ENCODE results near the gene TUBGCP2. TPM values are rescaled to one million over a fixed set of nuclear protein-coding genes. Genes with fewer than 3 reads are reported as not detected.

TUBGCP2 gene
- total RNA-seq, 4 donors from 2014 or later: 37.5 to 68.3 (median 47.6) TPM

DNA sequence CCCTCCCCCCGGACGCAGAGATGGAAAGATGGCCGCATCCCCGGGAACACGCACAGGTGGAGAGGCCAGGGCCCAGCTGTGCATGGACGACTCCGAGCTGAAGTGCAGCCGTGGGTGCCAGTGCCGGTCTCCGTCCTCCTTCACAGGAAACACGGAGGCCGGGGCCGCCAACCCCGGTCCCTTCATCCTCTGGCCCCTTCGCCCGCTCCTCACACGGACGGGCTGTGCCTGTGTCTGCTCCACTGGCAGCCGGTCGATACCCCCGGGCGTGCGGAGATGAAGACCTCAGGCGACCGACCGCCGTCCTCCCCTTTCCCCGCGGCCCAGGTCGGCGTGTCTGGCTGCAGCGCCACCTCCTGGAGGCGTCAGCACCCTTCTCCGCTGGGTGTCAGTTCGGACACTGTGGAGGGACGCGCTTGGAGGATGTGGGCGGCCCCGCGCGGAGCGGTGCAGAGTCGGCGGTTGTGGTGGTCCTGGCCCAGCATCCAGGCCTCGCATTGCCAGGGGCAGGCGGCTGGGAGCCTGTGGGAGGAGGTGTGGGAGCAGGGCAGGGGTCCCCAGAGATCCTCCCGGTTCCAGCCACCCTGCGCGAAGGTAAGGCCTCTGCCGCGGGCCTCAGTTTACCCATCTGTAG is 9.9 kb upstream of the TUBGCP2 start:
- no peaks in the 10 kb centered on the region for H3K36me3 ChIP-seq
- DNase-seq: peak; percentile 76
- TF ChIP-seq POLR2A (IDR thresholded peaks at IDR 0.05) (no peak), EP300 (IDR thresholded peaks at IDR 0.05; ENCODE audit: low read depth) (no peak), POLR2AphosphoS5 (IDR thresholded peaks at IDR 0.05) (no peak)
- TF ChIP-seq, protein P1, sequence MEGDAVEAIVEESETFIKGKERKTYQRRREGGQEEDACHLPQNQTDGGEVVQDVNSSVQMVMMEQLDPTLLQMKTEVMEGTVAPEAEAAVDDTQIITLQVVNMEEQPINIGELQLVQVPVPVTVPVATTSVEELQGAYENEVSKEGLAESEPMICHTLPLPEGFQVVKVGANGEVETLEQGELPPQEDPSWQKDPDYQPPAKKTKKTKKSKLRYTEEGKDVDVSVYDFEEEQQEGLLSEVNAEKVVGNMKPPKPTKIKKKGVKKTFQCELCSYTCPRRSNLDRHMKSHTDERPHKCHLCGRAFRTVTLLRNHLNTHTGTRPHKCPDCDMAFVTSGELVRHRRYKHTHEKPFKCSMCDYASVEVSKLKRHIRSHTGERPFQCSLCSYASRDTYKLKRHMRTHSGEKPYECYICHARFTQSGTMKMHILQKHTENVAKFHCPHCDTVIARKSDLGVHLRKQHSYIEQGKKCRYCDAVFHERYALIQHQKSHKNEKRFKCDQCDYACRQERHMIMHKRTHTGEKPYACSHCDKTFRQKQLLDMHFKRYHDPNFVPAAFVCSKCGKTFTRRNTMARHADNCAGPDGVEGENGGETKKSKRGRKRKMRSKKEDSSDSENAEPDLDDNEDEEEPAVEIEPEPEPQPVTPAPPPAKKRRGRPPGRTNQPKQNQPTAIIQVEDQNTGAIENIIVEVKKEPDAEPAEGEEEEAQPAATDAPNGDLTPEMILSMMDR (IDR thresholded peaks at IDR 0.05): peak; percentile 68 to 79 (median 76)
- intact Hi-C loops (cut with DNase I; ENCODE audit: low total_unique reads) (no loop called here), in situ Hi-C loops (cut with MboI; ENCODE audit: low pct_ligation_motif_present in 1 of 4, low pct_unique_long_range_greater_than_20kb in 1 of 4, low sequenced_read_pairs in 3 of 4) (loop anchor here in 2 of 4 donors (10.0 kb wide), 2 partner anchors 54 to 66 kb away; no protein-coding TSS in a partner anchor)
- H3K27me3 ChIP-seq: peaks cover 7% of the 10 kb centered on the region
- 11% methylated on average over 23 of the region's 51 CpGs; no CpG with 5 or more reads in 1 of the 2 donors for WGBS, 2 donors (ENCODE audit: low coverage in 1 of 2)
- peak overlapping the region in 3 of 4 donors; percentile 12 to 44 (median 25) for H3K4me3 ChIP-seq
- H3K4me1 ChIP-seq: peaks cover 0 to 7% (median 6%) of the 10 kb centered on the region in 4 donors
- H3K27ac ChIP-seq: no peak overlapping the region
- H3K9me3 ChIP-seq: no peaks in the 10 kb centered on the region

DNA sequence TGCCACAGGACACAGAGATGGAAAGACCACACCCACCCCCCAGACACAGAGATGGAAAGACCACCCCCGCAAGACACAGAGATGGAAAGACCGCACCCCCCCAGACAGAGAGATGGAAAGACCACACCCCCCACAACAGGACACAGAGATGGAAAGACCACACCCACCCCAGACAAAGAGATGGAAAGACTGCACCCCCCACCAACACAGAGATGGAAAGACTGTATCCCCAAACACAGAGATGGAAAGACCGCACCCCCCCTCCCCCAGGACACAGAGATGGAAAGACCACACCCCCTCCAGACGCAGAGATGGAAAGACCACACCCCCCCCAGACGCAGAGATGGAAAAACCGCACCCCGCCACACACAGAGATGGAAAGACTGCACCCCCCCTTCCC is 8.1 kb upstream of the TUBGCP2 start:
- peaks cover 0 to 7% (median 6%) of the 10 kb centered on the region in 4 donors for H3K4me1 ChIP-seq
- TF ChIP-seq POLR2AphosphoS5 (IDR thresholded peaks at IDR 0.05) (no peak), EP300 (IDR thresholded peaks at IDR 0.05; ENCODE audit: low read depth) (no peak), POLR2A (IDR thresholded peaks at IDR 0.05) (no peak)
- TF ChIP-seq, protein P1 (IDR thresholded peaks at IDR 0.05): no peak
- peaks cover 0 to 7% (median 0%) of the 10 kb centered on the region in 4 donors for H3K36me3 ChIP-seq
- no peak overlapping the region for H3K27ac ChIP-seq
- intact Hi-C loops (cut with DNase I; ENCODE audit: low total_unique reads) (no loop called here), in situ Hi-C loops (cut with MboI; ENCODE audit: low pct_ligation_motif_present in 1 of 4, low pct_unique_long_range_greater_than_20kb in 1 of 4, low sequenced_read_pairs in 3 of 4) (loop anchor here in 2 of 4 donors (10.0 kb wide), 2 partner anchors 52 to 68 kb away; no protein-coding TSS in a partner anchor)
- WGBS, 2 donors (ENCODE audit: low coverage in 1 of 2): 87% methylated on average over 7 of the region's 7 CpGs; no CpG with 5 or more reads in 1 of the 2 donors
- H3K9me3 ChIP-seq: no peaks in the 10 kb centered on the region
- DNase-seq: no peak
- peaks cover 7% of the 10 kb centered on the region for H3K27me3 ChIP-seq
- H3K4me3 ChIP-seq: no peak overlapping the region

DNA sequence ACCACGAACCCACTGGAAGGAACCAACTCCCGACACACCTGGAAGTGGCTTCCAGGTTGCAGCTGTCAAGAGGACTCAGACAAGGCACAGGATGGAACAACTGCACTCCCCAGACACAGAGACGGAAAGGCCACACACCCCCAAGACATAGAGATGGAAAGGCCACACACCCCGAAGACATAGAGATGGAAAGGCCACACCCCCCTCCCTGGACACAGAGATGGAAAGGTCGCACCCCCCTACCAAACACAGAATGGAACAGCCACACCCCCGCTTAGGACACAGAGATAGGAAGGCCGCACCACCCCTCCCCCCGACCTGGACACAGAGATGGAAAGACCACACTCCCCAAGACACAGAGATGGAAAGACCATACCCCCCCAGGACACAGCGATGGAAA is 7.6 kb upstream of the TUBGCP2 start:
- WGBS, 2 donors (ENCODE audit: low coverage in 1 of 2): 88% methylated on average over 9 of the region's 9 CpGs; no CpG with 5 or more reads in 1 of the 2 donors
- H3K4me3 ChIP-seq: no peak overlapping the region
- H3K4me1 ChIP-seq: peaks cover 0 to 7% (median 6%) of the 10 kb centered on the region in 4 donors
- peaks cover 0 to 9% (median 0%) of the 10 kb centered on the region in 4 donors for H3K36me3 ChIP-seq
- H3K27ac ChIP-seq: no peak overlapping the region
- no peaks in the 10 kb centered on the region for H3K9me3 ChIP-seq
- no peak for DNase-seq
- intact Hi-C loops (cut with DNase I; ENCODE audit: low total_unique reads) (no loop called here), in situ Hi-C loops (cut with MboI; ENCODE audit: low pct_ligation_motif_present in 1 of 4, low pct_unique_long_range_greater_than_20kb in 1 of 4, low sequenced_read_pairs in 3 of 4) (loop anchor here in 2 of 4 donors (10.0 kb wide), 2 partner anchors 51 to 69 kb away; no protein-coding TSS in a partner anchor)
- H3K27me3 ChIP-seq: peaks cover 7% of the 10 kb centered on the region
- no peak for TF ChIP-seq POLR2AphosphoS5 (IDR thresholded peaks at IDR 0.05)
- TF ChIP-seq EP300 (IDR thresholded peaks at IDR 0.05; ENCODE audit: low read depth): no peak
- TF ChIP-seq, protein P1 (IDR thresholded peaks at IDR 0.05): no peak
- no peak for TF ChIP-seq POLR2A (IDR thresholded peaks at IDR 0.05)

DNA sequence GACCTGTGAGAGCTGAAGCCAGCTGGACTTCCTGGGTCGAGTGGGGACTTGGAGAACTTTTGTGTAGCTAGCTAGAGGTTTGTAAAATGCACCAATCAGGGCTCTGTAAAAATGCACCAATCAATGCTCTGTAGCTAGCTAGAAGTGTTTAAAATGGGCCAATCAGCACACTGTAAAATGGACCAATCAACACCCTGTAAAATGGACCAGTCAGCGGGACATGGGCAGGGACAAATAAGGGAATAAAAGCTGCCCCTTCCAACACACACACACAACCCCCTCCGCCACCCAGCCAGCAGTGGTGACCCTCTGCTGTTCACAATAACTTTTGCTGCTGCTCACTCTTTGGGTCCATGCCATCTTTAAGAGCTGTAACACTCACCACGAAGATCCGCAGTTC is 7.2 kb upstream of the TUBGCP2 start:
- peaks cover 7% of the 10 kb centered on the region for H3K27me3 ChIP-seq
- peaks cover 0 to 9% (median 0%) of the 10 kb centered on the region in 4 donors for H3K36me3 ChIP-seq
- H3K4me3 ChIP-seq: no peak overlapping the region
- 60 to 82% methylated on average over 2 to 5 of the region's 5 CpGs for WGBS, 2 donors (ENCODE audit: low coverage in 1 of 2)
- in situ Hi-C loops (cut with MboI; ENCODE audit: low pct_ligation_motif_present in 1 of 4, low pct_unique_long_range_greater_than_20kb in 1 of 4, low sequenced_read_pairs in 3 of 4): loop anchor here in 2 of 4 donors (10.0 kb wide), 2 partner anchors 51 to 69 kb away; no protein-coding TSS in a partner anchor
- H3K4me1 ChIP-seq: peaks cover 0 to 7% (median 6%) of the 10 kb centered on the region in 4 donors
- no peak for TF ChIP-seq EP300 (IDR thresholded peaks at IDR 0.05; ENCODE audit: low read depth)
- TF ChIP-seq, protein P1 (IDR thresholded peaks at IDR 0.05): no peak
- intact Hi-C loops (cut with DNase I; ENCODE audit: low total_unique reads): no loop called here
- no peak overlapping the region for H3K27ac ChIP-seq
- no peaks in the 10 kb centered on the region for H3K9me3 ChIP-seq
- no peak for DNase-seq
